SK-N-DZ (cell line): Measurements from ENCODE around the gene POLR2E. TPM values are rescaled to one million over a fixed set of nuclear protein-coding genes. Genes with fewer than 3 reads are reported as not detected.
"Not testable (repeated sequence)": the region's sequence is repeated elsewhere in the genome, so short reads cannot be mapped to it uniquely, and the experiment has no call there.

Source experiments
- DNase-seq: peaks from one replicate; pipeline ENCODE4 v3.0.0-alpha.2; 2015; ENCODE audit warnings: low spot score
- polyA plus RNA-seq, 2 experiments: library from polyadenylated mRNA; depleted of rRNA; stranded (reverse); fragments of >200 nt; gene quantifications; 2 replicates each; pipeline ENCODE4 v1.2.3, GENCODE V29; 2014

Gene POLR2E
- polyA plus RNA-seq (2014; cell fraction: cytosol; rRNA removed): 240 and 311 TPM in 2 replicates
- polyA plus RNA-seq (2014; cell fraction: nucleus; rRNA removed): 150 and 168 TPM in 2 replicates

DNA sequence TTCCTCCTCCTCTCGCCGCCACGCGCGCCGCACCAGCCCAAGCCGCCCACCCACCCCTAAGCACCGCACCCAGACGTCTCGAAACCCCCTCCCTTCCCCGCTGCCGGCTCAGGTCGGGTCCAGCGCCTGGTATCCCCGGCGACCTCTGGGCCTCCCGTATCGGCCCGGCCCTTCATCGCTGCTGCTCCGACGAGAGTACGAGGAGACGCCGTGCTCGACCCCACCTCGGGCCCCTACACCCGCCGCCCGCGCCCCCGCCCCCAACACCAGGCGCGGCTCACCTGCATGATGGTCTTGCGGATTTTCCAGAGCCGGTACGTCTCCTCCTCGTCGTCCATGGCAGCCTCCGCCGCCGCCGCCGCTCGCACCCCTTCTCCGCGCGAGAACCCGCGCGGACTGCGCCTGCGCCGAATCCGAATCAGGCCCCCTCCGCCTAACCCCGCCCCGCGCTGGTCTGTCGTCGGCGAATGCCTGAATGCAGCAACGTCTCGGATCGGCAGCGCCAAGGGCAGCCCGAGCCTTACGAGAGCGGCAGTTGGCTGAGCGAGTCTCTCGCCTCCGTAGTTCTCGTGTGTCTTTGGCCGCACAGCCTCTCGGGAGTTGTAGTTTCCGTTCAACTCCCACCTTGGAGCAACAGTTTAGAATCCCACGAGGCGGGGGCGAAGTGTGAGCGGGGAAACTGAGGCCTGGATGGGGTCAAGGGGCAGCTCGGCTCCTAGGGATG lies at the start of gene POLR2E:
POLR2E (minus strand) TSS at position 398 of the 724 bp plus-strand sequence; CDS start at position 338, 60 bp downstream.
- peak; percentile 97 for DNase-seq

DNA sequence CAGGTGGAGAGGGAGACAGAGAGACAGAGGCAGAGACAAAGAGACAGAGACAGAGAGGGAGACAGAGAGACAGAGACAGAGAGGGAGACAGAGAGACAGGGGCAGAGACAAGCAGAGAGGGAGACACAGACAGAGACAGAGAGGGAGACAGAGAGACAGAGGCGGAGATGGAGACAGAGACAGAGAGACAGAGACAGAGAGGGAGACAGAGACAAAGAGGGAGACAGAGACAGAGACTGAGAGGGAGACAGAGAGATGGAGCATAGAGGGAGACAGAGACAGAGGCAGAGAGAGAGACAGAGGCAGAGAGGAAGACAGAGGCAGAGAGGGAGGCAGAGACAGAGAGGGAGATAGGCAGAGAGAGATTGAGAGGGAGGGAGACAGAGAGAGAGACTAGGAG lies 49.6 kb upstream of the POLR2E start:
- DNase-seq: no peak

DNA sequence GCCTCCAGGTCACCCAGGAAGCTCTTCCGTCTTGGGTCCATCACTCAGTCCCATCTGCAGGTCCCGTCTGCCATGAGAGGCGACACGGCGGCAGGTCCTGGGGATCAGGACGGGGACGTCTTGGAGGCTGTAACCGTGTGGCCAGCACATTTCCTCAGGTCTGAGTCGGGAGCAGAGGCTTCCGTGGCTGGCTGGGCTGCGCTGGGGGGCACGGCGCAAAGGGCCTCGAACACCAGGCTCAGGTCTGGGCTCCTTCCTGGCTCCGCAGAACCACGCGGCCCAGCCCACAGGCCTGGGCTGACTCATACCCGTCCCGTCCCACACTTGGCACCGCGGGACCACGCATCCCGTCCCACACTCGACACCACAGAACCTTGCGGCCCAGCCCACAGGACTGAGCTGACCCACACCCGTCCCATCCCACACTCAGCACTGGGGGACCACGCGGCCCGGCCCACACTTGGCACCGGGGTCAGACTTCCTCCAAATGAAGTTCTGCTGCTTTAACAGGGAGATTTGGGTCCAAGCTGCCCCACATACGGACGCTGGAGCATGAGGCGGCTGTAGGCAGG lies 48.7 kb upstream of the POLR2E start:
- no peak for DNase-seq

DNA sequence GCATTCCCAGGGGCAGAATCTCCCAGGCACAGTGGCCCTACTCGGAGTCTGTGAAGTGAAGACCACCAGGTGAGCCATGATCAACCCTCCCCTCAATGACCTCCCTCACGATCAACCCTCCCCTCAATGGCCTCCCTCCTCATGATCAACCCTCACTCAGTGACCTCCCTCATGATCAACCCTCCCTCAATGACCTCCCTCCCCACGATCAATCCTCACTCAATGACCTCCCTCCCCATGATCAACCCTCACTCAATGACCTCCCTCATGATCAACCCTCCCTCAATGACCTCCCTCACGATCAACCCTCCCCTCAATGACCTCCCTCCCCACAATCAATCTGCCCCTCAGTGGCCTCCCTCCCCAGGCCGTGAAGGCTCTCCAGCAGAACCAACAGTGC lies 46.8 kb upstream of the POLR2E start:
- no peak for DNase-seq

DNA sequence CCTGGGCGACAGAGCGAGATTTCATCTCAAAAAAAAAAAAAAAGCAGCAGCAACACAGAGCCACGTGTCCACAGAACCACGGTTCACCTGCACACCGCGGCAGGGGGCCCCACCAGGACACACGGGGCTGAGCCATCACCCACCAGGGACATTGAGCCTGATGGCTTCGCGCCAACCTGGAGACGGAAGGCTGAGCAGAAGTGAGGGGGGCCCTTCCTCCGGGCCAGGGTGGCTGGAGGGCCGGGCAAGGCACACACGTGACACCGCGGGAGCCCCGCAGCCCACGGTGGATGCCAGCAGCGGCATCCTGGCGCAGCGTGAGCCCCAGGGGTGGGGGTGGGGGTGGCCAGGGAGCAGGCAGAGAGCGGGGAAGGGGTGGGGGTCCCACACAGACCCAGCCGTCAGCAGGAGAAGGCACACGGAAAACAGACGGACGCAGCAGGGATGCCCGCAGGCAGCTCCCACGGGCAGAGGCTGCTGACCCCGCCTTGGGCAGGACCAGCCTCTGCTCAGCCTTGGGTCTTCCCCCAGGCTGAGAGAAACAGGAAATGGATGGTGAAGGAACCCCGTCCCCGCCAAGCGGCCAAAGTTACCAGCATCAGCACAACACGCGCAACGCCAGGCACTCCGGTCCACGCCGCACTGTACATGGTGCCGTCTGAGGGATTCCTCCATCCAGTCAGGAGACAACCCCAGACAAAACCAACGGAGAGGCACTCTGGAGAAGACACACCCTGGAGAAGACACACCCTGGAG lies 45.3 kb upstream of the POLR2E start:
- DNase-seq: no peak

DNA sequence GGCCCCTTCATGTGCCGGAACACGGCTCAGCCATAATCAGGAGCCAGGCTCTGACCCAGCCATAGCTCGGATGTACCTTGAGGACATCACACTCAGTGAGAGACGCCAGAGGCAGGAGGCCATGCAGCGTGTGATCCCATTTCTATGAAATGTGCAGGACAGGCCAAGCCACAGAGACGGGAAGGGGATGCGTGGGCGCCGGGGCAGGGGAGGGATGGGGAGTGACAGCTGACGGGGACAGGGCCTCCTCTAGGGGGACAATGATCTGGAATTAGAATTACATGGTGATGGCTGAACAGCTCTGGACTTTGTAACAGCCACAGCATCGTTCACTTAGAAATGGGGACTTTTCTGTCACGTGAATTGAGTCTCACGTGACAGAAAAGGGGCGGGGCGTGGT lies 44.0 kb upstream of the POLR2E start:
- DNase-seq: no peak

DNA sequence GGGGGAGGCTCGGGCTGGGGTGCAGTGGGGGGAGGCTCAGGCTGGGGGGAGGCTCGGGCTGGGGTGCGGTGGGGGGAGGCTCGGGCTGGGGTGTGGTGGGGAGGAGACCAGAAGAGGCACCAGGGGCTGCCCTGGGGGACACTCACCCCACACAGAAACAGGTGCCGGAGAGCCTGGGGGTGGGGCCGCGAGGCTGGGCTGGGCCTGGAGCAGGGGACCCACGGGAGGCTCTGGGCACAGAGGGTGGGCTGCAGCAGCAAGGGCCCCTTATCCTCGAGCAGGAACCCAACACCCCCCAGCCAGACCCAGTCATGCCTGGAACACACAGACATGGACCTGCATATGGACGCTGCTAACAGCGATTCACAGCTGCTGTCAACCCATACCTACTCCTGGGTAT lies 42.9 kb upstream of the POLR2E start:
- no peak for DNase-seq

DNA sequence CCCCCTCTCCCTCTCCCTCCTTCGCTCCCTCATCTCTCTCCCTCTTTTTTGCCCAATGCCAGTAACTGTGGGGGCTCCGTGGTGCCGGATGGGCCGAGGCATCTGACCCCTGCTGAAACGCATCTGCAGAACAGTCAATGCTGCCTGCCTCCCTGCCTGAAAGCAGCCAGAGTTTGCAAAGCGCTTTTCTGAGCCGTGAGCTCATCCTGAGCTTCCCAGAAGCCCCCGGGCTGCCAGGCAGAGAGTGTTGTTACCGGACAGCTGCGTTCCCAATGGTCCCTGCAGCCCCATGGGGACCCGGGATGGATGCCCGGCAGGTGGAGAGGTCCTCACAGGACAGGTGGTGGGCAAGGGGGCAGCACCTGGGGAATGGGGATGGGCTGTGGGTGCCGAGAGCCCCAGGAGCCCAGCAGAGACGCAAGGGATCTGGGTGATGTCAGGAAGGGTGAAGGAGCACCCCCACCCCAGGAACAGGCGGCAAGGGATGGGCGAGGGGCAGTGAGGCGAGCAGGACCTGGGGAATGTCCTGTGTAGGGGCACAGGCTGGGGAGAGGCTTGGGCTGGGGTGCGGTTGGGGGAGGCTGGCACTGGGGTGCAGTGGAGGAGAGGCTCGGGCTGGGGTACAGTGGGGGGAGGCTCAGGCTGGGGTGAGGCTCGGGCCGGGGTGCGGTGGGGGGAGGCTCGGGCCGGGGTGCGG lies 41.6 kb upstream of the POLR2E start:
- DNase-seq: no peak

DNA sequence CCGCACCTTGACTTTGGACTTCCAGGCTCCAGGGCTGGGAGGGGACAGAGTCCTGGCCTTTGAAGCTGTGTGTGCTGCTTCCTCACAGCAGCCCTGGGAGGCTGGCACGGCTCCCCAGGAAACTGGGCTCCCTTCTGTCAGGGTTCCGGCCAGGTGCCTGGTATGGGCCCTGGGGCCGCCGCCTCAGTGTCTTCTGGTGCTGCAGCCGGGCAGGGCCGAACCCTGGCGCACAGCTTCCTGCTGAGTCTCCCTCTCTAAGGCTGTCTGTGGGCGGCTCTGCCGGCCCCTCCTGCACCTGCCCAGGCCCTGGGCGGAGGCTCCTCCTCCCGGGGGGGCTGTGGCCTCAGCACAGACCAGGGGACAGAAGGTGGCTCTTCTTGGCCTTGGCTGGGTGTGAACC lies 41.0 kb upstream of the POLR2E start:
- DNase-seq: no peak

DNA sequence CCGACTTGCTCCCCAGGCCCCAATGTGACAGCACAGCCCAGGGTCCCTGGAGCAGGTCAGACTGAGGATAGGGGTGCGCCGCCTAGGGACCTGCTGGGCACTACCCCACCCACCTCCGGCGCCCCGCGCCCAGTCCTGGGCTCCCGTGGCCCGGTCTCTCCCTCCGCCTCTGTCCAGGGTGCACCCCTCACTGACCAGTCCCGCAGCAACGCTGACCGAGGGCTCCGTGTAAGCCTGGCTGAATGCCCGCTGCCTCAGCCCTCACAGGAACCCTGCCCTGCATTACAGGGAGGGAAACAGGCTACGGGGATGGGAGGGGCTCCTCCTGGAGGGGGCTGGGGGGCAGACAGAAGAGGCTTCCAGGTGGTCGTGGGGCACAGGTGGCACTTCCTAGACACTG lies 40.3 kb upstream of the POLR2E start:
- DNase-seq: no peak

DNA sequence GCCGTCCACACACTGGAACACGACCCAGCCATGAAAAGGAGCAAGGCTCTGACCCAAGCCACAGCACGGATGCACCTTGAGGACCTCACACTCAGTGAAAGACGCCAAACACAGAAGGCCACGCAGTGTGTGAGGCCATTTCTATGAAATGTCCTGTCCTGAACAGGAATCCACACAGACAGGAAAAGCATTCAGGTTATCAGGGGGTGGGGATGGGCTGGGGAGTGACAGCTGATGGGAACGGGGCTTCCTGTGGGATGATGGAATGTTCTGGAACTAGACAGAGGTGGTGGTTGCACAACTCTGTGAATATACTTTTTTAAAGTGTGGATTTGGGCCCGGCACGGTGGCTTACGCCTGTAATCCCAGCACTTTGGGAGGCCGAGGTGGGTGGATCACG lies 39.3 kb upstream of the POLR2E start:
- no peak for DNase-seq

DNA sequence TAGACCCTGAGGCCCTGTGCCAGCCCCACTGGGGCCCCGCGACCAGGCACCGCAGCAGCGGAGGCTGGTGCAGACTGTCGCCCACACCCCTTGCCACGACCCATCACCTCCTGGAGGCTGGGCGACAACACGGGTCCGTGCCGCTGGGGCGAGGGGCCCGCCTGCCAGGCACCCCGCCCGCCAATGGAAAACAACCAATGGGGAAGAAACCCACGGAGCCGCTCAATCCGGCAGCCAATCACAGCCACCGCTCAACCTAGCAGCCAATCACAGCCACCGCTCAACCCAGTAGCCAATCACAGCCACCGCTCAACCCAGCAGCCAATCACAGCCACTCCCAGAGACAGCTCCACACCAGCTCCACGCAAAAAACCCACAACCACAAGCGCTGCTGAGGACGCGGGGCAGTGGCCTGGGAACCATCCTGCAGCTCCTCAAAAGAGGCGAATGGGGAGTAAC lies 38.3 kb upstream of the POLR2E start:
- no peak for DNase-seq

DNA sequence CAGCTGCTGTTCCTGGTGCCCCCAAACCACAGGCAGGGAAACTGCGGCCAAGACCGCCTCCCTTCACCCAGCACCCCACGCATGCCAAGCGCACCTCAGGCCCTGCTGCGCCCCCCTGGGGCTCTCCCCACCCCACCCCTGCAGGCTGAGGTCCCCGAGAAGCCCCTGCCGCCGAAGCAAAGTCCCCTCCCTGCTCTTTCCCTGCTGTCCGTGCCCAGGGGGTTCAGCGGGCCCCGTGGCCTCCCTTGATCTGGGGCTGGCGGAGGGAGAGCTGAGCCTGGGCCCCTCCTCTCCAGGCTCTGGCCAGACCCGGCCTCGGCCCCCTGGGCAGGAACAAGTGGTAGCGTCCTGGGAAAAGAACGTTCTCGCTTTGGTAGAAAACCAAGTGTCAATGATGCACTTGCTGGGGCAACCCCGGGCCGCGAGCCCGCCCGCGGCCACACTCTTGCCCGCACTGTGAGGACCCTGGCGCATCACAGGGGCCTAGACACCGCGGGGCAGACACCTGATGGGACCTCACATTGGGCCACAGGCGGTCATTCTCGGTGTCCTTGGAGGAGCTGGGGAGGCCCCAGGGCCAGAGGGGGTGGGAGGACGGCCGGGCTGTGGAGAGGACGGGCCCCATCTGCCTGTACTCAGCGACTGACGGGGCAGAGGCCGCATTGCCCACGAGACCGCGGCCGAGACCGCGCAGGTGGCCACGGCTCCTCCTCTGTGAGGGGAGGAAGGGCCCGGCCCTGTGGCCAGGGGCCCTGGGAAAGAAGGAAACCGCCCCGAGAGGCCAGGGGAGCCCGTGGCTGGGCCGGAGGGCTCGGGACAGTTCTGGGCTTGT lies 37.6 kb upstream of the POLR2E start:
- no peak for DNase-seq

DNA sequence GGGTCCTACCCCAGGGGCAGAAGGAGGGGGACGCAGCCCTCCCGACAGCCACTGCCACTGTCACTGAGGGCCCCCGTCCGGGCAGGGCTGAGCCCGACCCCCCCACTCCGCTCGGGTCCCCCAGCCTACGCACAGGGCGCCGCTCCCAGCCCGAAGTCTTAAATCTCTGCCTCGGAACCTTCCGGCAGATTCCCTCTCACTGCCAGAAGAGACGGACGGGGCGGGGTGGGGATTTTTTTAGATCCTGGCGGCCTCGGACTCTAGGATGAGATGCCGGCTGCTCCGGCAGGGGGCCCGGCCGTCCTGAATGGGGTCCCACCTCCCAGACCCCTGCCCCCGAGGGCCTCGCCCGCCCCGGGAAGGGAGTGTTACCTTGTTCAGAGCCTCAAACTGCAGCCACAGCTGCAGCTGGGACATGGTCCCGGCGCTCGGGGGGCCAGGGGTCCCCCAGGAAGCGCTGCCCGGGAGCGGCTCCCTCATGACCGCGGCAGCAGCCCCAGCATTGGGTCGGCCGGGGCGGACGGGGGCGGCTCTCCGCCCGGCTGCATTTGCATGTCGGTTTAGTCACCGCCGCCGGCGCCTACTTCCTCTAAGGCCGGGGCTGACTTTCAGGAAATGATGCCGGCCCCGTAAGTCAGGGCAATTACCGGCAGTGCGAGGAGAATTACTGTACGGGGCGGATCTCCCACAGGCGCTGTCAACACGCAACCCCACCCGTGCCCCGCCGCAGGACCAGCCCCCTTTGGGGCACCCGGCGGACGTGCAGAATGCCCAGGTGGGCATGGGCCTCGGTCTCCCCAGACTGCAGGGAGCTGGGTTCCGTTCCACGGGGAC lies 36.8 kb upstream of the POLR2E start:
- DNase-seq: no peak

DNA sequence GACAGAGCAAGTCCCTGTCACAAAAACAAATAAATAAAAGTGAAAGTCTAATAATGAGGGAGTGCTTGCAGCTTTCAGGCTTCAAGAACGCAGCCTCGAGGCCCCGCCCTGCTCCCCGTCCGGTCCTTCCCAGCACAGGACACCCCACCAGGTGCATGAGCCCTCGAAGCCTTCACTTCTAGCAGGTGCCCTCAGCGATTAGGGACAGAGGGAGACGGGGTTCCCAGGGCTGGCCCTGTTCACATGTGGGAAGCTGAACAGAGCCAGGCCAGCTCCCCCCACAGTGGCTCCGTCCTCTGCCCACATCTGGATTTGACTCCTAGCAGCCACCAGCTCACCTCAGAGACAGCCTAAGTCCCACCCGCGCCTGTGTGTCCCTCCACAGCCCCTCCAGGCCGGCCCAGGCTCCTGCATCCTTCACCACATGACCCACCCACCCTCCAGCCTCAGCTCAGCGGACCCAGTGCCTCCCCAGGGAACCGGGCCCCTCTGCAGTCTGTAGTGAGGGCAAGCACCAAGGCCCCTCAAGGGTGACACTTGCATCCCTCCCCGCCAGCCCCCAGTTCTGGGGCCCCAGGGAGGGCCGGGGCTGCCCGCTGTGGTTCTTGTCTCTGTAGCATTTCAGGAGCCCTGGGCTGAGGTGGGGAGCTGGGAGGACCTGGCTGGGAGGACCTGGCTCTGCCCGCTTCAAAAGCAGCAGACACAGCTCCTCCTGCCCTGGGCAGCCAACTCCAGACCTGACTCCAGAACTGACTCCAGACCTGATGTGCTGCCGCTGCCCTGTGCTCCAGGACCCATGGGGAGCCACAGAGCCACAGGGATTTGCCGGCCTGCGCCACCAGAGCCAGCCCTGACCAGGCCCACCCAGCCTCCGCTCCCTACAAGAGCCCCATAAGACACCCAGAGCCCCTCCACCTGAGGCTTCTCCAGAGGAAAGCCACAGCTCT lies 35.9 kb upstream of the POLR2E start:
- no peak for DNase-seq

DNA sequence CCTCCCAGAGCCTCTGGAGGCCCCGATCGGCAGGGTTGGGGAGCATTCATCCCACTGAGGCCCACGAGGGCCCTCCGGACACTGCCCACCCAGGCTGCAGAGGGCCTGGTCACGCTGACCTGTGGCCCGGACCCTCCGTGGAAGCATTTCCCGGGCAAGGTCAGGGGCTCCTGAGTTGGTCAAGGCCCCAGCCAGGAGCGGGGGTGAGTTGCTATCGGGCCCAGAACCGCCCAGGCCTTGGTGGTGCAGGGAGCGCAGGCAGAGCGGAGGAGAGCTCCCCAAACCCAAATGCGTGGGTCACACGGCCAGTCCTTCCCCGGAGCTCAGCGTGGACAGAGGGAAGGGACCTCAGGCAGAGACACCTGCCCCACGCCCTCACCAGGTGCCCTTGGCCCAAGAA lies 34.4 kb upstream of the POLR2E start:
- no peak for DNase-seq

DNA sequence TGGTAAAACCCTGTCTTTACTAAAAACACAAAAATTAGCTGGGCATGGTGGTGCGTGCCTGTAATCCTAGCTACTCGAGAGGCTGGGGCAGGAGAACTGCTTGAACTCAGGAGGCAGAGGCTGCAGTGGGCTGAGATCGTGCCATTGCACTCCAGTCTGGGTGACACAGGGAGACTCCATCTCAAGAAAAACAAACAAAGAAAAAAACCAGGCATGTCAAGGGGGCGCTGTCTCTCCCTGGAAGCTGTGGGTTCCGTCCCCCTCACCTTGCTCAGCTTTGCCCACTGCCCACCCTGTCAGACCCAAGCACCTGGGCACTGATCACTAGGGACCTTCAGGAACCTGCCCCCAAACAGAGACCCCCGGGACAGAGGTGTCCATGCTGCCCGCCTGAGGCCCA lies 33.9 kb upstream of the POLR2E start:
- DNase-seq: not testable (repeated sequence)

DNA sequence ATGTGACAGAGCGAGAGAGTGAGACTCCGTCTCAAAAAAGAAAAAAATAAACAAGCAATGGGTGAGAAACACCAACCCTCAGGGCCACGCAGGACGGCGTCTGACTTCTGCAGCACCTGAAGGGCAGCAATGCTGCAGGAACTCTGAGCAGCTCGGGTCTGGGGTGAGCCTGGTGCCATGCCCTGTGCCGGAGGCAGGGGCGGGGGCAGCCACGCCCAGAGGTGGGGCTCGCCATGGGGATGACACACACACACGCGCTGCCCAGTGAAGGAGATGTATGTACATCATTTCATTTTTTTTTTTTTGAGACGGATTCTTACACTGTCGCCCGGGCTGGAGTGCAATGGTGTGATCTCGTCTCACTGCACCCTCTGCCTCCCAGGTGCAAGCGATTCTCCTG lies 32.9 kb upstream of the POLR2E start:
- DNase-seq: no peak
